K562 (cell line): ENCODE data around the gene ARHGAP25. TPM values are rescaled to one million over a fixed set of nuclear protein-coding genes. Genes with fewer than 3 reads are reported as not detected.

Source experiments
- ATAC-seq: fragments of 200-7000 bp; cut with Tn5 transposase; 3 replicates; pipeline ENCODE4 v1.9.1; 2020; ENCODE audit warnings: moderate library complexity
- BruUV-seq: library from RNA; stranded (reverse); fragments of 400-500 nt; replicated peaks from 2 replicates; lab custom pipeline; 2021; lab: Mats Ljungman, UMichigan
- CTCF ChIA-PET: fragments of 300-600 bp; formaldehyde crosslinking; extraction: SDS; loops from one replicate; lab custom pipeline; 2021; ENCODE audit warnings: low intra/inter-chr PET ratio; lab: Yijun Ruan, JAX
- POLR2A ChIA-PET: fragments of 300-600, 350-650 bp; sonication (Branson Sonifier 250); formaldehyde crosslinking; extraction: SDS; loops from one replicate; lab custom pipeline; 2021; ENCODE audit warnings: antibody characterized with exemption, inconsistent platforms; lab: Yijun Ruan, JAX
- DNase-seq, 4 experiments: peaks; one replicate each; pipeline versions ENCODE4 v3.0.0 to v3.0.0-alpha.2; 2011 to 2018; ENCODE audit warnings: low spot score in 3 of 4, mixed read lengths in 3 of 4; ENCODE audit errors: extremely low read depth in 1 of 4
- FAIRE-seq: peaks from 2 replicates; lab custom pipeline; 2011; peaks lifted over from hg19 to GRCh38; lab: Jason Lieb, UNC
- H2AFZ ChIP-seq: 2 replicates; pipeline ENCODE4 v1.6.0; 2011; ENCODE audit warnings: low read depth, low read length, control low read depth, inconsistent platforms
- H3K27ac ChIP-seq: fragments of 200-600 bp; 3 replicates; pipeline ENCODE4 v1.8.0; 2011; ENCODE audit warnings: low read depth, mild to moderate bottlenecking, control low read depth, inconsistent platforms, low read length, moderate library complexity, mixed read lengths; ENCODE audit errors: extremely low read depth
- H3K27me3 ChIP-seq, 2 experiments: fragments of 300-600 bp in 1 of 2; 2 replicates in 1 of 2; 3 replicates in 1 of 2; pipeline versions ENCODE4 v1.6.0 to v1.8.0; 2011; ENCODE audit warnings: inconsistent platforms in 2 of 2, low read length in 2 of 2, mild to moderate bottlenecking in 1 of 2, mixed read lengths in 1 of 2, moderate library complexity in 1 of 2; ENCODE audit not compliant: control insufficient read depth in 2 of 2, insufficient read depth in 2 of 2
- H3K36me3 ChIP-seq: fragments of 300-600 bp; 3 replicates; pipeline ENCODE4 v1.8.0; 2011; ENCODE audit warnings: mild to moderate bottlenecking, low read length, inconsistent platforms; ENCODE audit not compliant: control insufficient read depth, insufficient read depth
- H3K4me1 ChIP-seq, 2 experiments: fragments of 200-600 bp in 1 of 2; replicated peaks in 1 of 2; 2 replicates in 1 of 2; 3 replicates in 1 of 2; pipeline versions ENCODE4 v1.5.1 to v1.8.0; 2011; ENCODE audit warnings: inconsistent platforms in 2 of 2, low read length in 2 of 2, mild to moderate bottlenecking in 1 of 2, mixed read lengths in 1 of 2, moderate library complexity in 1 of 2; ENCODE audit not compliant: control insufficient read depth in 2 of 2, insufficient read depth in 2 of 2
- H3K4me2 ChIP-seq: 2 replicates; pipeline ENCODE4 v1.6.1; 2011; ENCODE audit warnings: low read length, control low read depth, inconsistent platforms, mixed read lengths; ENCODE audit not compliant: insufficient read depth
- H3K4me3 ChIP-seq: fragments of 200-600 bp; sonication (generic), shearing (Covaris generic); 2 replicates; pipeline ENCODE4 v1.5.1; 2016; ENCODE audit warnings: control low read depth, inconsistent platforms
- H3K79me2 ChIP-seq: fragments of 200-600 bp; 3 replicates; pipeline ENCODE4 v1.8.0; 2011; ENCODE audit warnings: low read length, inconsistent platforms; ENCODE audit not compliant: control insufficient read depth, insufficient read depth
- H3K9ac ChIP-seq, 2 experiments: 2 replicates each; pipeline versions ENCODE4 v1.6.0 to v1.6.1; 2011; ENCODE audit warnings: low read depth in 2 of 2, low read length in 2 of 2, control low read depth in 1 of 2, inconsistent platforms in 1 of 2, mild to moderate bottlenecking in 1 of 2, mixed read lengths in 1 of 2; ENCODE audit not compliant: insufficient read depth in 1 of 2
- H3K9me1 ChIP-seq: one replicate; pipeline ENCODE4 v1.6.0; 2011; ENCODE audit warnings: inconsistent platforms, mild to moderate bottlenecking, low read length, moderate library complexity; ENCODE audit not compliant: control insufficient read depth, insufficient read depth
- H3K9me3 ChIP-seq: replicated peaks from 2 replicates; pipeline ENCODE4 v1.5.1; 2011; ENCODE audit warnings: low read depth, low read length, inconsistent platforms; ENCODE audit not compliant: control insufficient read depth, insufficient read depth
- H4K20me1 ChIP-seq: replicated peaks from 2 replicates; pipeline ENCODE4 v1.6.1; 2011; ENCODE audit warnings: low read length, inconsistent platforms, mixed read lengths; ENCODE audit not compliant: control insufficient read depth, insufficient read depth
- ATF1 ChIP-seq, 2 experiments: fragments of 450-650 bp in 1 of 2; IDR thresholded peaks; 2 replicates each; pipeline ENCODE4 v1.6.1; 2016; ENCODE audit warnings: missing compliant biosample characterization in 1 of 2, missing genetic modification characterization in 1 of 2
- SMC3 ChIP-seq: conservative IDR thresholded peaks from 2 replicates; pipeline ENCODE4 v1.6.1; 2011; ENCODE audit warnings: low read depth, low read length, improper control_type of control experiment; ENCODE audit not compliant: insufficient read depth
- SRSF3 ChIP-seq: fragments of 200-400 bp; formaldehyde crosslinking; IDR thresholded peaks from 2 replicates; pipeline ENCODE4 v1.6.1; 2016; ENCODE audit warnings: mild to moderate bottlenecking, low read length, moderate library complexity; ENCODE audit not compliant: insufficient read depth
- STAG1 ChIP-seq: sonication (generic); formaldehyde crosslinking; IDR thresholded peaks from 2 replicates; pipeline ENCODE4 v1.5.0; 2020; ENCODE audit warnings: missing genetic modification reagents, borderline replicate concordance
- WGBS: fragments of 100-300 bp; shearing (Covaris generic); methylation state at CpG from one replicate; pipeline ENCODE4 v1.1.6; 2016; ENCODE audit warnings: low coverage, mixed read lengths; ENCODE audit not compliant: insufficient coverage; ENCODE audit errors: missing lambda C conversion rate; 5-methylcytosine and 5-hydroxymethylcytosine counted together
- in situ Hi-C: fragments of 300-500 bp; cut with MboI; formaldehyde crosslinking; loops from 4 replicates; pipeline ENCODE4 v1.15.0; 2018; ENCODE audit warnings: inconsistent platforms, mixed read lengths
- intact Hi-C: fragments of 100-400 bp; cut with micrococcal nuclease; formaldehyde crosslinking; loops from 2 replicates; pipeline ENCODE4 v1.14.2; 2022
- polyA plus RNA-seq, 8 experiments: library from polyadenylated mRNA; depleted of rRNA in 4 of 8; stranded (reverse) in 5 of 8; unstranded in 3 of 8; fragments of >200 nt; fragmentation: Nextera tagmentation in 2 of 8; fragmentation: Illumina TruSeq in 1 of 8; extraction: Ambion mirVana in 2 of 8; extraction: Trizol in 1 of 8; gene quantifications; 2 replicates each; pipeline versions ENCODE4 v1.2.1 to v1.2.3, GENCODE V29; 2011 to 2014; ENCODE audit warnings: inconsistent platforms in 1 of 8, missing spikeins in 1 of 8
- total RNA-seq, 7 experiments: library from RNA; depleted of rRNA in 6 of 7; stranded (reverse); fragments of >200 nt in 6 of 7; fragmentation: Illumina TruSeq in 2 of 7; extraction: Trizol in 2 of 7; gene quantifications; 2 replicates each; pipeline versions ENCODE4 v1.2.1 to v1.2.3, GENCODE V29; 2011 to 2021; ENCODE audit warnings: low replicate concordance in 1 of 7
- TF ChIP-seq, protein P1 (sequence below): fragments of 150-350 bp; conservative IDR thresholded peaks from 2 replicates; pipeline ENCODE4 v1.6.1; 2014; ENCODE audit warnings: low read length
- TF ChIP-seq, protein P2 (sequence below): sonication (generic); formaldehyde crosslinking; IDR thresholded peaks from 2 replicates; pipeline ENCODE4 v1.9.0; 2022; ENCODE audit warnings: mild to moderate bottlenecking, missing genetic modification reagents

The ARHGAP25 gene
- total and polyA plus RNA-seq, 9 of the 15 experiments (the other 6 are each of a cell fraction or from before 2014, with no cell fraction given): 4.9 to 14.8 (median 10.7) TPM

DNA sequence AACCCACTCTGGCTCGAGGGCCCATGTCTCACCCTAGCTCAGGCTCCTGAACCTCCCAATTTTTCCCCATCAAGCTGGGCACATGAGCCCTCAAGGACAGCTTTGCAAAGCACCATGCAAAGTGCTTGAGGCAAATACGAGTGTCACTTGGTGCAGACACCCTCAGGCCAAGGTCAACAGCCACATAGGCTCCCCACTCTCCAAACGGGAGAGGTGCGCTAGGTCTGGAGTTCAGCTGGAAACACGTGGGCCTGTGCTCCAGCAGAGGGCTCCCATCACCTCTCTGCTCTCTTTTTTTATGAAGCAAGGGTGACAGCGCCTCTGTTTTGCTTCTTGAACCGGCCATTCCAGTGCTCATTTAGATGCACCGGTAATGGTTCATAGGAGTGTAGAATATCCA is 11.9 kb upstream of the ARHGAP25 start (continued):
- TF ChIP-seq, protein P1, sequence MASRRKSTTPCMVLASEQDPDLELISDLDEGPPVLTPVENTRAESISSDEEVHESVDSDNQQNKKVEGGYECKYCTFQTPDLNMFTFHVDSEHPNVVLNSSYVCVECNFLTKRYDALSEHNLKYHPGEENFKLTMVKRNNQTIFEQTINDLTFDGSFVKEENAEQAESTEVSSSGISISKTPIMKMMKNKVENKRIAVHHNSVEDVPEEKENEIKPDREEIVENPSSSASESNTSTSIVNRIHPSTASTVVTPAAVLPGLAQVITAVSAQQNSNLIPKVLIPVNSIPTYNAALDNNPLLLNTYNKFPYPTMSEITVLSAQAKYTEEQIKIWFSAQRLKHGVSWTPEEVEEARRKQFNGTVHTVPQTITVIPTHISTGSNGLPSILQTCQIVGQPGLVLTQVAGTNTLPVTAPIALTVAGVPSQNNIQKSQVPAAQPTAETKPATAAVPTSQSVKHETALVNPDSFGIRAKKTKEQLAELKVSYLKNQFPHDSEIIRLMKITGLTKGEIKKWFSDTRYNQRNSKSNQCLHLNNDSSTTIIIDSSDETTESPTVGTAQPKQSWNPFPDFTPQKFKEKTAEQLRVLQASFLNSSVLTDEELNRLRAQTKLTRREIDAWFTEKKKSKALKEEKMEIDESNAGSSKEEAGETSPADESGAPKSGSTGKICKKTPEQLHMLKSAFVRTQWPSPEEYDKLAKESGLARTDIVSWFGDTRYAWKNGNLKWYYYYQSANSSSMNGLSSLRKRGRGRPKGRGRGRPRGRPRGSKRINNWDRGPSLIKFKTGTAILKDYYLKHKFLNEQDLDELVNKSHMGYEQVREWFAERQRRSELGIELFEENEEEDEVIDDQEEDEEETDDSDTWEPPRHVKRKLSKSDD: no peak
- TF ChIP-seq STAG1: no peak
- TF ChIP-seq SMC3: 0 out of 2 replicates have a peak, but pooled peaks have one; percentile 28

DNA sequence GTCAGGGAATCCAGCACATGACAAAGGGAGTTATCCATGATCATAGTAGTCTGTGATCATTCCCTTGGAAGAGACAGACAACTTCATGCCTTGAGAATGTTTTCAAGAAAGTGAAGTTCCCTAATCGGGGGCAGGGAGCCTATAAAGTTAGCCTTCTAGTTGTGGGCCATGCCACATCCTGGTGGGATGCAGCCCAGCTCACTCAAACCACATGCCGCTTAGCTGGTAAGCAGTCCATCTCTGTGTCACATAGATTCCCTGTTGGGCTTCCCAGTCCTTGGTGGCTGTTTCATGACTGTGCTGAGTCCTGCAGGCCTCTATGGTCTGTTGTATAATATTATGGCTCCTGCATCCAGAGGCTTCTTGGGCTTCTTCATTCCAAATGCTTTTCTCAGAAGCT is 11.4 kb upstream of the ARHGAP25 start:
- H3K4me2 ChIP-seq: no peak overlapping the region
- no peak overlapping the region for H3K27ac ChIP-seq
- POLR2A ChIA-PET: interaction anchor here (0.5 to 2.3 kb wide), 5 partner anchors 10 to 215 kb away, joined by 3 to 7 read pairs (median 4); no protein-coding TSS in a partner anchor
- FAIRE-seq: no peak
- H4K20me1 ChIP-seq: no peaks in the 10 kb centered on the region
- WGBS: 53% methylated on average over 2 of the region's 2 CpGs
- in situ Hi-C loops (no loop called here), intact Hi-C loops (no loop called here)
- H3K27me3 ChIP-seq: no peaks in the 10 kb centered on the region
- H2AFZ ChIP-seq: peak overlapping the region; percentile 34; the same call in 1 of the 2 replicates
- H3K79me2 ChIP-seq: no peaks in the 10 kb centered on the region
- BruUV-seq: no TSS peak
- no peak overlapping the region for H3K4me3 ChIP-seq
- H3K4me1 ChIP-seq: peaks cover 0 to 9% of the 10 kb centered on the region in 2 experiments; a peak in 4 of 5 replicates
- ATAC-seq: no peak
- no peak for DNase-seq
- H3K9me1 ChIP-seq: no peaks in the 10 kb centered on the region
- H3K9ac ChIP-seq: no peak overlapping the region
- no peaks in the 10 kb centered on the region for H3K36me3 ChIP-seq
- H3K9me3 ChIP-seq: no peaks in the 10 kb centered on the region
- CTCF ChIA-PET: no interaction called here
- TF ChIP-seq ATF1 (CRISPR knock-in tag; IDR thresholded peaks at IDR 0.05) (no peak), ATF1 (tag; IDR thresholded peaks at IDR 0.05) (no peak), SRSF3 (no peak)
- TF ChIP-seq, protein P2, sequence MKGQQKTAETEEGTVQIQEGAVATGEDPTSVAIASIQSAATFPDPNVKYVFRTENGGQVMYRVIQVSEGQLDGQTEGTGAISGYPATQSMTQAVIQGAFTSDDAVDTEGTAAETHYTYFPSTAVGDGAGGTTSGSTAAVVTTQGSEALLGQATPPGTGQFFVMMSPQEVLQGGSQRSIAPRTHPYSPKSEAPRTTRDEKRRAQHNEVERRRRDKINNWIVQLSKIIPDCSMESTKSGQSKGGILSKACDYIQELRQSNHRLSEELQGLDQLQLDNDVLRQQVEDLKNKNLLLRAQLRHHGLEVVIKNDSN (CRISPR knock-in tag): no peak
